ENCODE data around the gene MGMT.

Gene MGMT

GRCh38 chr10:129799942-129800341 is 332.9 kb downstream of the MGMT start:
- DNase-seq (ENCODE audit: low read depth, low spot score): no peak
- no peak overlapping the region for H3K4me3 ChIP-seq (ENCODE audit: low read depth, low read length)
- no peak for TF ChIP-seq CTCF (IDR thresholded peaks at IDR 0.05; ENCODE audit: low read depth, low read length)
- in situ Hi-C loops (cut with HindIII; ENCODE audit: low sequenced_read_pairs): no loop called here

GRCh38 chr10:129800796-129801340 is 333.8 kb downstream of the MGMT start:
- in situ Hi-C loops (cut with HindIII; ENCODE audit: low sequenced_read_pairs): no loop called here
- TF ChIP-seq CTCF (IDR thresholded peaks at IDR 0.05; ENCODE audit: low read depth, low read length): no peak
- no peak overlapping the region for H3K4me3 ChIP-seq (ENCODE audit: low read depth, low read length)
- no peak for DNase-seq (ENCODE audit: low read depth, low spot score)

- TF ChIP-seq CTCF (IDR thresholded peaks at IDR 0.05; ENCODE audit: low read depth, low read length): no peak
- in situ Hi-C loops (cut with HindIII; ENCODE audit: low sequenced_read_pairs): no loop called here
- no peak overlapping the region for H3K4me3 ChIP-seq (ENCODE audit: low read depth, low read length)
- DNase-seq (ENCODE audit: low read depth, low spot score): no peak
Measured at GRCh38 chr10:129807211-129807610, 340.2 kb downstream of the MGMT start.

DNA sequence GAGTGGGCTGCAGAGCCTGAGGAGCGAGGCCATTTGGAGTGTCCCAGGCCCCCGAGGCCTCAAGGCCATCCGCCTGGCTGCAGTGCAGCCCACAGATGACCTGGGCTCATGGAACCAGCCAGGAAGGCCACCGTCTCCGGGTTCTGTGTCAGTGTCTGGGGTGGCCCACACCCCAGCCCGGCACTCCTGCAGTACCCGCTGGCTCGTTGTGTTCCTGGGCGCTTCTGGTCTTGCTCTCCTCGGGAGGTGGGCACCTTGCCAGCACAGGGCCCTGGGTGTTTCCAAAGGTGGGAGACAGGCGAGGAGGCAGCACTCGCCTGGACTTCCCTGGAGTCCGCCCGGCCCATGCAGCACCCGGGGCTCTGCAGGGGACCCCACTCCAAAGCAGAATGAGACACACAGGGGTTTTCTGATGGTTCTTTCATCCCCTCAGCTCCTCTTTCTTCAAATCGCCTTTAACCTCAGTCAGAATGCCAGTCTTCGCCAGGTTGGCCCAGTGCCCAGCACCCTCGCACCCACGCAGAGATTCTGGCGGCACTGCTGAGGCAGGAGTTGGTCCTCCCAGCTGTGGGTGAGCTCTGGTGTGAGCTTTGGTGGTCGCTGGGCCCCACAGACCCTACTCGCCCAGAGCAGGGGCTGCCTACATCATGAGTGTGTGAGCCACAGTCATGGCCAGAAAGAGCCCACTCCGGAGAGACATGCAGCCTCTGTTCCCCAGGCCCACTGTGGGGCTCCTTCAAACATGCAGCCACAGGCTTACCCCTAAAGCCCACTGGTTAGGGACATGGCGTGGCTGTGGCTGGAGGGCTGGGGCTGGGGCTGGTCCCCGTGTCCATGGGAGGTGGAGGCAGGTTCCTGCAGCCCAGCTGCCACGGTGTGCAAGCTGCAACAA is 341.3 kb downstream of the MGMT start:
- no peak for DNase-seq (ENCODE audit: low read depth, low spot score)
- TF ChIP-seq CTCF (IDR thresholded peaks at IDR 0.05; ENCODE audit: low read depth, low read length): no peak
- in situ Hi-C loops (cut with HindIII; ENCODE audit: low sequenced_read_pairs): no loop called here
- no peak overlapping the region for H3K4me3 ChIP-seq (ENCODE audit: low read depth, low read length)

DNA sequence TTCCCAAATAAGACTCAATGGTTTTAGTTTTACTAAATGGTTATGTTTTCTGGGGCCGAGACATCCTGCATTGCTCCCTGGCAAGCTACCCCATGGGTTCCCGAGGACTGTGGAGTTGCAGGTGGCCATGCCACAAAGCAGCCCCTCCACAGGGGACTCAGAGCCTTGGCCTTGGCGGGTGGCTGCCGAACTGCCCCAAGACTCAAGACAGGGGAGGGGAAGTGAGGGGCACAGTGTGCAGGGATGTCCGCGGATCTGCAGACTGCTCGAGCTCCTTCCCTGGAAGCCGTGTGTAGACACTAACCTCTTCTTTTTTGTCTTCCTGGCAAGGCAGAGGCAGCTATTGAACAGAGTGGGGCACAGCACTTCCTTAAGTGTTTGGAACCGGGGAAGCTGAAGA is 342.4 kb downstream of the MGMT start:
- H3K4me3 ChIP-seq (ENCODE audit: low read depth, low read length): no peak overlapping the region
- no peak for TF ChIP-seq CTCF (IDR thresholded peaks at IDR 0.05; ENCODE audit: low read depth, low read length)
- in situ Hi-C loops (cut with HindIII; ENCODE audit: low sequenced_read_pairs): no loop called here
- no peak for DNase-seq (ENCODE audit: low read depth, low spot score)

GRCh38 chr10:129809841-129810240 is 342.8 kb downstream of the MGMT start:
- DNase-seq (ENCODE audit: low read depth, low spot score): no peak
- in situ Hi-C loops (cut with HindIII; ENCODE audit: low sequenced_read_pairs): no loop called here
- no peak for TF ChIP-seq CTCF (IDR thresholded peaks at IDR 0.05; ENCODE audit: low read depth, low read length)

More at GRCh38 chr10:129809841-129810240, 342.8 kb downstream of the MGMT start:
- H3K4me3 ChIP-seq (ENCODE audit: low read depth, low read length): no peak overlapping the region

Data from astrocyte of the spinal cord (primary cell).